Measurements from ENCODE around the gene RASGRP1.

RASGRP1 gene

GRCh38 chr15:38536201-38536676 lies 28.4 kb downstream of the RASGRP1 start:
- no peak for TF ChIP-seq ZFX (IDR thresholded peaks at IDR 0.05; ENCODE audit: borderline replicate concordance)
- no peak for TF ChIP-seq CTCF (IDR thresholded peaks at IDR 0.05)
- no peak overlapping the region for H3K27ac ChIP-seq

- H3K27ac ChIP-seq, result no peak overlapping the region
These were observed 29.0 kb downstream of the RASGRP1 start for GRCh38 chr15:38535491-38536200.

DNA sequence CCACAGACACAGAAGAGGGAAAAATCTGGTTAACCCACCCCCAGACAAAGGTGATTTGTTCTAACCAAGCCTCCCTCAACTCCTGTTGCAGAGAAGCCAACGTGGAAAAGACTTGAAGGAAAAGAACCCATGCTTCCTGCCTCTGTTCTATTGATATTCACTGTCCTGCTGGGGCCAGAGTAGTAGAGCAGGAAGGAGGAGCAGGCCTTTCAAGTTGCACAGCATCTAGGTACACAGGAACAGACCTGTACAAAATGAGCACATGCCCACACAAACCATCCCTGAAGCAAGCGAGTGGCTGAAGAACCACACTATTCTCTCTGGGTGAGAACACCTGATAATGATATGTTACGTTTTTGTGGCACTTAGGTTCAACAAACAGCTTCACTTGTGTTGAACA lies 29.9 kb downstream of the RASGRP1 start:
- TF ChIP-seq ZFX (IDR thresholded peaks at IDR 0.05; ENCODE audit: borderline replicate concordance) (no peak), CTCF (IDR thresholded peaks at IDR 0.05) (no peak)
- no peak overlapping the region for H3K27ac ChIP-seq

More at GRCh38 chr15:38535491-38536200, 29.0 kb downstream of the RASGRP1 start:
- TF ChIP-seq ZFX (IDR thresholded peaks at IDR 0.05; ENCODE audit: borderline replicate concordance) (no peak), CTCF (IDR thresholded peaks at IDR 0.05) (no peak)

DNA sequence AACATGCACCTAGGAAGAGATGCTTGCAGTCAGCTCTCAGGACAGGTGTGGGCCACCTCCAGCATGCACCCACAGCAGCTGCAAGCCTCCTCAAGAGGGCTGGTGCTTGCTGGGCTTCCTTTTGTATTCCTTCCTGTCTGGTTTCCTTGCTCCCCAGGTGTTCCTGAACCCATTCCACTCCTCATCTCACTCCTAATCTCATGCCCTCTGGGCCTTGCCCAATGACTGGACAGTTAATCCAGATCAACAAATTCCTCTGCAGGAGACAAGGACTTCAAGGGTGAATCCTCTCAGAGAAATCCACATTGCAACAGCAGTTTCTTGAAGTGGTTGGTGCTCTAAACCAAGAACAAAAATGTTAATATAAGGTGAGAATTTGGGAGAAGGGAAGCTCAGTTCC lies 30.7 kb downstream of the RASGRP1 start:
- H3K27ac ChIP-seq, result no peak overlapping the region
- TF ChIP-seq ZFX (IDR thresholded peaks at IDR 0.05; ENCODE audit: borderline replicate concordance) (no peak), CTCF (IDR thresholded peaks at IDR 0.05) (no peak)

- H3K27ac ChIP-seq, result no peak overlapping the region
- TF ChIP-seq ZFX (IDR thresholded peaks at IDR 0.05; ENCODE audit: borderline replicate concordance), result no peak
- TF ChIP-seq CTCF (IDR thresholded peaks at IDR 0.05), result no peak
These were observed 31.1 kb downstream of the RASGRP1 start for GRCh38 chr15:38533416-38533915.

- H3K27ac ChIP-seq, result no peak overlapping the region
- TF ChIP-seq ZFX (IDR thresholded peaks at IDR 0.05; ENCODE audit: borderline replicate concordance) (no peak), CTCF (IDR thresholded peaks at IDR 0.05) (no peak)
These were observed 31.9 kb downstream of the RASGRP1 start for GRCh38 chr15:38532728-38533127.

- TF ChIP-seq CTCF (IDR thresholded peaks at IDR 0.05) (no peak), ZFX (IDR thresholded peaks at IDR 0.05; ENCODE audit: borderline replicate concordance) (no peak)
- no peak overlapping the region for H3K27ac ChIP-seq
These were observed 33.1 kb downstream of the RASGRP1 start for GRCh38 chr15:38531509-38531908.

Measured in 22Rv1 (cell line).